WTC11 (cell line): ENCODE data around the gene SOX6. TPM values are rescaled to one million over a fixed set of nuclear protein-coding genes. Genes with fewer than 3 reads are reported as not detected.
A peak's percentile ranks its signal among the peaks of the same experiment; 100 is the strongest.

ENCODE experiments used
- ATAC-seq: fragments of 200-7000 bp; cut with Tn5 transposase; 2 replicates; pipeline ENCODE4 v1.10.0; 2021; ENCODE audit warnings: mild to moderate bottlenecking, moderate library complexity
- CTCF ChIA-PET: fragments of 300-600 bp; sonication (Branson Sonifier 250); formaldehyde crosslinking; loops from one replicate; lab custom pipeline; 2021; ENCODE audit warnings: antibody characterized with exemption; lab: Charles Lee
- POLR2A ChIA-PET: fragments of 350-600 bp; sonication (Branson Sonifier 250); formaldehyde crosslinking; loops from one replicate; lab custom pipeline; 2021; ENCODE audit warnings: antibody characterized with exemption; lab: Charles Lee
- DNase-seq: peaks from one replicate; pipeline ENCODE4 v3.0.0; 2021; ENCODE audit warnings: low spot score
- H3K27ac Mint-ChIP-seq: 2 replicates; pipeline ENCODE4 v1.8.0; 2021; ENCODE audit warnings: mixed read lengths
- H3K27me3 Mint-ChIP-seq: 2 replicates; pipeline ENCODE4 v1.8.0; 2021; ENCODE audit warnings: low read depth, mild to moderate bottlenecking, moderate library complexity, mixed read lengths
- H3K36me3 Mint-ChIP-seq: 2 replicates; pipeline ENCODE4 v1.8.0; 2021; ENCODE audit warnings: mixed read lengths
- H3K4me1 Mint-ChIP-seq: 2 replicates; pipeline ENCODE4 v1.8.0; 2022; ENCODE audit warnings: mixed read lengths
- H3K4me3 Mint-ChIP-seq: 2 replicates; pipeline ENCODE4 v1.8.0; 2021; ENCODE audit warnings: mild to moderate bottlenecking, moderate library complexity, mixed read lengths
- H3K9me3 Mint-ChIP-seq: 2 replicates; pipeline ENCODE4 v1.8.0; 2021; ENCODE audit warnings: mixed read lengths
- ATF2 ChIP-seq: sonication (generic); formaldehyde crosslinking; IDR thresholded peaks from 2 replicates; pipeline ENCODE4 v1.8.1; 2022; ENCODE audit warnings: low read depth, missing genetic modification reagents, borderline replicate concordance
- ATF6 ChIP-seq: sonication (generic); formaldehyde crosslinking; IDR thresholded peaks from 2 replicates; pipeline ENCODE4 v1.8.1; 2023; ENCODE audit warnings: mild to moderate bottlenecking, missing genetic modification reagents
- CDX4 ChIP-seq: fragments of 250-450 bp; sonication (Bioruptor Pico); IDR thresholded peaks from 2 replicates; pipeline ENCODE4 v1.9.0; 2021; ENCODE audit warnings: moderate library complexity, mild to moderate bottlenecking, inconsistent platforms, borderline replicate concordance
- CTCF ChIP-seq: fragments of 200-600 bp; IDR thresholded peaks from 2 replicates; pipeline ENCODE4 v1.8.0; 2022; ENCODE audit warnings: antibody characterized with exemption
- E2F4 ChIP-seq: sonication (generic); formaldehyde crosslinking; IDR thresholded peaks from 2 replicates; pipeline ENCODE4 v1.8.1; 2022; ENCODE audit warnings: low read depth, mild to moderate bottlenecking, moderate library complexity, missing genetic modification reagents, borderline replicate concordance
- EMX1 ChIP-seq: fragments of 250-450 bp; sonication (Bioruptor Pico); IDR thresholded peaks from 2 replicates; pipeline ENCODE4 v1.8.0; 2021; ENCODE audit warnings: mild to moderate bottlenecking
- FOXP4 ChIP-seq: sonication (generic); formaldehyde crosslinking; IDR thresholded peaks from 2 replicates; pipeline ENCODE4 v1.8.0; 2022; ENCODE audit warnings: mild to moderate bottlenecking, missing genetic modification reagents
- HMGA2 ChIP-seq: fragments of 250-450 bp; sonication (Bioruptor Pico); IDR thresholded peaks from 2 replicates; pipeline ENCODE4 v1.4.0; 2021; ENCODE audit warnings: mild to moderate bottlenecking, moderate library complexity
- MXD4 ChIP-seq: fragments of 250-450 bp; sonication (Bioruptor Pico); IDR thresholded peaks from 2 replicates; pipeline ENCODE4 v1.8.0; 2021; ENCODE audit warnings: mild to moderate bottlenecking, moderate library complexity, borderline replicate concordance
- STAT6 ChIP-seq: sonication (generic); formaldehyde crosslinking; conservative IDR thresholded peaks from 2 replicates; pipeline ENCODE4 v1.8.1; 2023; ENCODE audit warnings: mild to moderate bottlenecking, low read depth, missing genetic modification reagents, moderate library complexity
- TCF7 ChIP-seq: sonication (generic); formaldehyde crosslinking; IDR thresholded peaks from 2 replicates; pipeline ENCODE4 v1.8.0; 2022; ENCODE audit warnings: mild to moderate bottlenecking, low read depth, missing genetic modification reagents, moderate library complexity
- ZNF219 ChIP-seq: sonication (generic); formaldehyde crosslinking; IDR thresholded peaks from 2 replicates; pipeline ENCODE4 v1.8.0; 2023; ENCODE audit warnings: missing genetic modification reagents, mild to moderate bottlenecking, borderline replicate concordance
- ZNF423 ChIP-seq: fragments of 250-450 bp; sonication (Bioruptor Pico); IDR thresholded peaks from 2 replicates; pipeline ENCODE4 v2.1.2; 2022; ENCODE audit warnings: mild to moderate bottlenecking, moderate library complexity
- ZNF512 ChIP-seq: sonication (generic); formaldehyde crosslinking; IDR thresholded peaks from 2 replicates; pipeline ENCODE4 v1.8.1; 2022; ENCODE audit warnings: missing genetic modification reagents, borderline replicate concordance
- total RNA-seq: library from RNA; stranded (reverse); gene quantifications from 3 replicates; pipeline ENCODE4 v1.2.3, GENCODE V29; 2021

SOX6 gene
- total RNA-seq, 1 experiment from 2014 or later, result 0.13 TPM

- ATAC-seq (peak; percentile 92), DNase-seq (peak; percentile 19)
- Mint-ChIP-seq H3K9me3 (no peaks in the 10 kb centered on the region), H3K36me3 (no peaks in the 10 kb centered on the region), H3K27ac (no peak overlapping the region), H3K4me1 (peaks cover 29% of the 10 kb centered on the region), H3K27me3 (no peaks in the 10 kb centered on the region), H3K4me3 (no peak overlapping the region)
- POLR2A ChIA-PET, result no interaction called here
- TF ChIP-seq ATF6 (CRISPR knock-in tag) (no peak), EMX1 (no peak), HMGA2 (CRISPR knock-in tag) (no peak), CDX4 (CRISPR knock-in tag) (no peak), E2F4 (CRISPR knock-in tag) (no peak), TCF7 (no peak), FOXP4 (CRISPR knock-in tag) (no peak), ZNF423 (no peak), ATF2 (CRISPR knock-in tag) (no peak), MXD4 (CRISPR knock-in tag) (no peak), ZNF512 (no peak), STAT6 (CRISPR knock-in tag) (no peak), ZNF219 (CRISPR knock-in tag) (no peak), CTCF (no peak)
- CTCF ChIA-PET, result interaction anchor here (1.0 kb wide), 1 partner anchor 60 kb away, joined by 4 read pairs; no protein-coding TSS in a partner anchor
Measured at GRCh38 chr11:16049611-16050010, 306.7 kb downstream of the SOX6 start.
